HepG2 (cell line): ENCODE measurements around the gene LRRC45. TPM values are rescaled to one million over a fixed set of nuclear protein-coding genes. Genes with fewer than 3 reads are reported as not detected.

Source experiments
- AGO2 ChIP-seq: fragments of 200-400 bp; formaldehyde crosslinking; optimal IDR thresholded peaks from 2 replicates; pipeline ENCODE3; 2017; ENCODE audit warnings: mild to moderate bottlenecking, low read depth, low read length, moderate library complexity
- AKNA ChIP-seq: sonication (generic); formaldehyde crosslinking; IDR thresholded peaks from 2 replicates; pipeline ENCODE4 v1.4.0; 2020; ENCODE audit warnings: missing genetic modification reagents, borderline replicate concordance
- ATF3 ChIP-seq: sonication (generic); formaldehyde crosslinking; IDR thresholded peaks from 2 replicates; pipeline ENCODE4 v1.4.0; 2020; ENCODE audit warnings: missing genetic modification reagents
- KAT7 ChIP-seq: IDR thresholded peaks from 2 replicates; pipeline ENCODE4 v1.6.1; 2018; ENCODE audit warnings: borderline replicate concordance, missing compliant biosample characterization
- KLF9 ChIP-seq: IDR thresholded peaks from 2 replicates; pipeline ENCODE4 v1.6.1; 2016; ENCODE audit warnings: low read depth
- MTF1 ChIP-seq: sonication (generic); formaldehyde crosslinking; IDR thresholded peaks from 2 replicates; pipeline ENCODE4 v1.5.0; 2020; ENCODE audit warnings: missing genetic modification reagents
- NFE2 ChIP-seq: sonication (generic); formaldehyde crosslinking; IDR thresholded peaks from 2 replicates; pipeline ENCODE4 v1.4.0; 2020; ENCODE audit warnings: missing genetic modification reagents
- NFKBIZ ChIP-seq: IDR thresholded peaks from 2 replicates; pipeline ENCODE4 v1.6.1; 2018; ENCODE audit warnings: missing genetic modification reagents, missing compliant biosample characterization
- SATB2 ChIP-seq: sonication (generic); formaldehyde crosslinking; IDR thresholded peaks from 2 replicates; pipeline ENCODE4 v1.5.0; 2020; ENCODE audit warnings: missing genetic modification reagents
- TMF1 ChIP-seq: sonication (generic); formaldehyde crosslinking; IDR thresholded peaks from 2 replicates; pipeline ENCODE4 v1.8.1; 2022; ENCODE audit warnings: low read depth, missing genetic modification reagents
- ZBTB2 ChIP-seq: sonication (generic); formaldehyde crosslinking; IDR thresholded peaks from 2 replicates; pipeline ENCODE4 v1.8.0; 2022; ENCODE audit warnings: low read depth, missing genetic modification reagents
- ZFP91 ChIP-seq: sonication (generic); formaldehyde crosslinking; IDR thresholded peaks from 2 replicates; pipeline ENCODE4 v1.9.0; 2022; ENCODE audit warnings: missing genetic modification reagents, mild to moderate bottlenecking, borderline replicate concordance
- ZMYM4 ChIP-seq: sonication (generic); formaldehyde crosslinking; IDR thresholded peaks from 2 replicates; pipeline ENCODE4 v1.8.1; 2023; ENCODE audit warnings: mild to moderate bottlenecking, missing genetic modification reagents
- ZNF143 ChIP-seq: sonication (generic); formaldehyde crosslinking; IDR thresholded peaks from 2 replicates; pipeline ENCODE4 v1.4.0; 2020; ENCODE audit warnings: missing genetic modification reagents
- ZNF30 ChIP-seq: sonication (generic); formaldehyde crosslinking; IDR thresholded peaks from 2 replicates; pipeline ENCODE4 v1.5.0; 2020; ENCODE audit warnings: mild to moderate bottlenecking, missing genetic modification reagents
- ZNF513 ChIP-seq: sonication (generic); formaldehyde crosslinking; conservative IDR thresholded peaks from 2 replicates; pipeline ENCODE4 v1.5.0; 2020; ENCODE audit warnings: missing genetic modification reagents
- ZNF558 ChIP-seq: sonication (generic); formaldehyde crosslinking; IDR thresholded peaks from 2 replicates; pipeline ENCODE4 v1.9.0; 2022; ENCODE audit warnings: mild to moderate bottlenecking, missing genetic modification reagents, borderline replicate concordance
- ZNF749 ChIP-seq: sonication (generic); formaldehyde crosslinking; IDR thresholded peaks from 2 replicates; pipeline ENCODE4 v1.8.0; 2022; ENCODE audit warnings: mild to moderate bottlenecking, missing genetic modification reagents, moderate library complexity, borderline replicate concordance
- polyA plus RNA-seq, 8 experiments: library from polyadenylated mRNA; depleted of rRNA in 3 of 8; stranded (reverse) in 7 of 8; unstranded in 1 of 8; fragments of >200 nt; fragmentation: Illumina TruSeq in 4 of 8; extraction: Trizol in 4 of 8; gene quantifications; 2 replicates each; pipeline versions ENCODE4 v1.2.1 to v1.2.3, GENCODE V29; 2011 to 2016; ENCODE audit warnings: low read depth in 4 of 8, missing spikeins in 1 of 8, mixed read lengths in 1 of 8; ENCODE audit not compliant: insufficient read depth in 1 of 8
- total RNA-seq, 5 experiments: library from RNA; depleted of rRNA; stranded (reverse); fragments of >200 nt; fragmentation: Illumina TruSeq; extraction: Trizol; gene quantifications; 2 replicates each; pipeline ENCODE4 v1.2.3, GENCODE V29; 2016; ENCODE audit warnings: low read depth in 1 of 5

The LRRC45 gene
- total and polyA plus RNA-seq, 2 of the 13 experiments (the other 11 are each of a cell fraction or from before 2014, with no cell fraction given), result 11.6 to 48.1 TPM

DNA sequence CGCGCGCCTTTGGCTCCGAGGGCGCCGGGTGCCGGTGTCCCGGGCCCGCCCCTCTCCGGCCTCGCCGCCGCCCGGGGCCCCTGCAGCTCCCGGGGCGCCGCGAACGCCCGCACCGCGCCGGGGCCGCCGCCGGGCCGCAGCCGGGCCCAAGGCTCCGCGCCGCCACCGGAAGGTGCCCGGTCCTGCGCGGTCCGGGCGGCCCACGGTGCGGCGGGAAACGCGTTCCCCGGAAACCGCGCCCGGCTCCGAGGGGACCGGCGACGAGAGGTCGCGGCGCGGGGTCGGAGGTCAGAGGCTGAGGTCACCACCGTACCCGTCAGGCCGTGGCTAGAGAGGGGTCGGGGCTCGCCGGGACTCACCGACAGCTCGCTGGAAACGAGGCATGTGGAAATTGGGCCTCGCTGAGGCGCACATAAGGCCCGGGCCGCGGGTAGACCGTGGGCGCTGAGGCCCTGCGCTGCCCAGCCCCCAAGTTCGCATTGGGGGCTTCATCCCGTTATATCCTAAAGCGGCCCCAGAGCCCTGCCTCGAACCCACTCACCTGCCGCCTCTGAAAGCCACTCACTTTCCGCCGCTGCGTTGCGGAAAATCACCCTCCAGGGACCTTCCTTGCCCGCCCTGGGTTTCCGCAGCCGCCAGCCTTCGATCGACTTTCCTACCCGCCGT lies 42.7 kb downstream of the LRRC45 start, which contains the start of gene DUS1L (continued):
- TF ChIP-seq AKNA (CRISPR knock-in tag), result no peak
- no peak for TF ChIP-seq SATB2 (CRISPR knock-in tag)
- TF ChIP-seq MTF1 (CRISPR knock-in tag), result no peak
- TF ChIP-seq ZNF558 (CRISPR knock-in tag), result no peak; the same call in 1 of the 2 replicates
- no peak for TF ChIP-seq AGO2
- no peak for TF ChIP-seq ZNF513 (CRISPR knock-in tag)
- TF ChIP-seq ATF3 (CRISPR knock-in tag), result peak; percentile 90
- no peak for TF ChIP-seq KLF9 (CRISPR knock-in tag)
- no peak for TF ChIP-seq ZNF30 (CRISPR knock-in tag)
- TF ChIP-seq ZNF749 (CRISPR knock-in tag), result peak; percentile 95; the same call in 1 of the 2 replicates
- peak; percentile 90; the same call in 1 of the 2 replicates for TF ChIP-seq TMF1
- TF ChIP-seq ZNF143 (CRISPR knock-in tag), result peak; percentile 59; the same call in 1 of the 2 replicates
- 0 out of 2 replicates have a peak, but pooled peaks have one; percentile 27 for TF ChIP-seq NFE2 (CRISPR knock-in tag)
- peak; percentile 98 for TF ChIP-seq ZBTB2 (CRISPR knock-in tag)
- peak; percentile 87; the same call in 1 of the 2 replicates for TF ChIP-seq NFKBIZ
- TF ChIP-seq ZFP91, result peak; percentile 98
- TF ChIP-seq ZMYM4 (CRISPR knock-in tag), result peak; percentile 92
- peak; percentile 99 for TF ChIP-seq KAT7 (CRISPR knock-in tag)
